Measurements from ENCODE around the gene CSRP1.

Gene CSRP1

DNA sequence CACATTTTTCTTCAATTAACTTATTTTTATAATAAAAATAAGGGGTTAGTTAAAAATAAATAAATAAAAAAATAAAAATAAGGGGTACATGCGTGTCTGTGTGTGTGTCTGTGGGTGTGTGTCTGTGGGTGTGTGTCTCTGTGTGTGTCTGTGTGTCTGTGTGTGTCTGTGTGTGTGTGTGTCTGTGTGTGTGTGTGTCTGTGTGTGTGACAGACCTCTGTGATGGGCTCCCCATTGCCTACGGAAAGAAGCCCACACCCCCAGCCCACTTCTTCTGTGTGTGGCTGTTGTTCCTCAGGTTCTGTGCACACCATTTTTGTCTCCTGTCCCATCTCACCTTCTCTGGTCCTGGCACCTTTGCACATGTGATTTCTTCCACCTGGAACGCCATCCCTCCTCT, 47.9 kb downstream of the CSRP1 start:
- Histone ChIP-seq H3K9me3 (no peaks in the 10 kb centered on the region), H3K36me3 (no peaks in the 10 kb centered on the region), H3K4me1 (no peaks in the 10 kb centered on the region), H3K4me3 (ENCODE audit: low read depth, low read length) (no peak overlapping the region), H3K27me3 (no peaks in the 10 kb centered on the region)
- DNase-seq: no peak
- TF ChIP-seq, protein P1, sequence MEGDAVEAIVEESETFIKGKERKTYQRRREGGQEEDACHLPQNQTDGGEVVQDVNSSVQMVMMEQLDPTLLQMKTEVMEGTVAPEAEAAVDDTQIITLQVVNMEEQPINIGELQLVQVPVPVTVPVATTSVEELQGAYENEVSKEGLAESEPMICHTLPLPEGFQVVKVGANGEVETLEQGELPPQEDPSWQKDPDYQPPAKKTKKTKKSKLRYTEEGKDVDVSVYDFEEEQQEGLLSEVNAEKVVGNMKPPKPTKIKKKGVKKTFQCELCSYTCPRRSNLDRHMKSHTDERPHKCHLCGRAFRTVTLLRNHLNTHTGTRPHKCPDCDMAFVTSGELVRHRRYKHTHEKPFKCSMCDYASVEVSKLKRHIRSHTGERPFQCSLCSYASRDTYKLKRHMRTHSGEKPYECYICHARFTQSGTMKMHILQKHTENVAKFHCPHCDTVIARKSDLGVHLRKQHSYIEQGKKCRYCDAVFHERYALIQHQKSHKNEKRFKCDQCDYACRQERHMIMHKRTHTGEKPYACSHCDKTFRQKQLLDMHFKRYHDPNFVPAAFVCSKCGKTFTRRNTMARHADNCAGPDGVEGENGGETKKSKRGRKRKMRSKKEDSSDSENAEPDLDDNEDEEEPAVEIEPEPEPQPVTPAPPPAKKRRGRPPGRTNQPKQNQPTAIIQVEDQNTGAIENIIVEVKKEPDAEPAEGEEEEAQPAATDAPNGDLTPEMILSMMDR (IDR thresholded peaks at IDR 0.05; ENCODE audit: low read depth, low read length): no peak

DNA sequence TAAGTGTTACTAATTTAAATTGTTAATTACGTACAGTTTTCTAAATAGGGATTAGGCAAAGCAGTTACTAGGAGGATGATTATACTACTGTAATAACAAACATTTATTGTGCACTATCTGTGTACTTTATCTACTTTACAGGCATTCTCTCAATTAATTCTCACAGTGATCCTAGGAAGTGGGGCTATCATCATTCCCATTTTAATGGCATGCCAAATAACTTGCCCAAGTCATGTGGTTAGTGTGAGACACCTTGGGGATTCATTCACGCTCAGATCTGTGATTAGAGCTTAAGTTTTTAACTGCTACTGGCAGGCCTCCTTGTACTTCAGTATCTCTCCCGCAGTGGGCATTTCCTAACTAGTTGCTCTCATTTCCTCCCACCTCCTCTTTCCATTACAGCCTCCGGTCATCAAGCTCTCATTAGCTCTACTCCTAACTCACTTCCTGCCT, 49.4 kb downstream of the CSRP1 start:
- TF ChIP-seq, protein P1 (IDR thresholded peaks at IDR 0.05; ENCODE audit: low read depth, low read length): no peak
- Histone ChIP-seq H3K4me3 (ENCODE audit: low read depth, low read length) (no peak overlapping the region), H3K4me1 (no peaks in the 10 kb centered on the region), H3K36me3 (no peaks in the 10 kb centered on the region), H3K27me3 (no peaks in the 10 kb centered on the region), H3K9me3 (no peaks in the 10 kb centered on the region)
- DNase-seq: no peak

DNA sequence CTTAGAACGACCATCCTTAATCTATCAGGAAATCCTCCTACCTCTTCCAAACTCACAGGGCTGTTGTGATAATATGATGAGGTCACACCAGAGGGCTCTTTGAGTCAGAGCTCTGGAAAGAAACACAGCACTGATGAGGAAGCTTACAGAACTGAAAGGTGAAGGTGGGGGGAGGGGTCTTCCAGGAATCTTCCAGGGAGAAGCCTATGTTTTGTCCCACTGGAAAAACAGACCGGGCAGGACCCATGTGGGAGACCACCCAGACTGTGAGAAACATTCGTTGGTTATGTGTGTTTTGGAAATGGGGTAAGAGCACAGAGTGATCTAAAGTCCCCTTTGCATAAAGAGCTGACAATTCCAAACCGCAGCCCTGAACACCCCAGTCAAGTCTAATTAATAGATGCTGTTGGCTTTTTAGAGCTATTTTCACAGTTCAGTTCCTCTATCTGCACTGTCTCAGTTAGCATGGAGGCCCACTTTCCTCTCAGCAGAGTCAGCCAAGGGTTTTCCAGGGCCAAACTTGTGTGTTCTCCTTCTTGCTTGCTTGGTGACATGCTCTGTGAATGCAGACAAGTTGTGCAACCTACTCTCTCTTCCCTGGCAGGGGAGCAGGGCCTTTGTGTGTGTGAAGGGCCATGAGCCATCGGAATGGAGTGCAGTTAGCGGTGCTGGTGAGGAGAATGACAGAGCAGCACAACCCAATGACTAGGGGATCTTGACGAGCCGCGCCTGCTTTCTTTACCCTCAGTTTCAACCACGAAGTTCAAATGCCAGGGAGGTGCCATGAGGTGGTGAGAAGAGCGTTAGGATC, 50.2 kb downstream of the CSRP1 start:
- Histone ChIP-seq H3K4me3 (ENCODE audit: low read depth, low read length) (no peak overlapping the region), H3K4me1 (no peaks in the 10 kb centered on the region), H3K27me3 (no peaks in the 10 kb centered on the region), H3K36me3 (no peaks in the 10 kb centered on the region), H3K9me3 (no peaks in the 10 kb centered on the region)
- TF ChIP-seq, protein P1 (IDR thresholded peaks at IDR 0.05; ENCODE audit: low read depth, low read length): no peak
- no peak for DNase-seq

DNA sequence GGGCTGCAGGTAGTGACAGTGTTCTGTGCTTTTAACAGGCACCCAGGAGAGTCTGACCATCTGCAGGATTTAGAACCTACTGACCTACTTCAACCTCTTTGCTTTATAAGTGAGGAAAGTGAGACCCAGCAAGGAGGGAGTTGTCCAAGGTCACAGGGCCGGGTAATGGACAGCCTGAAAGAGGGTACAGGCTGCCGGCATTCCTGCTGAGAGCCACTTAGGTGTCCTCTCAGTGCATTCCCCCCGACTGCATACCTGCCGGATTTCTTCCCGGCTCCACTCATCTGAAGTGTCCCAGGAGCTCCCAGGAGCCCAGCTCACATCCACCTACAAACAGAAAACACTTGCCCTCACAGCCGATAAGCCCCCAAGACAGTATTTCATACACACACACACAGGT, 51.8 kb downstream of the CSRP1 start:
- peaks cover 3% of the 10 kb centered on the region; the same call in 1 of the 2 replicates for H3K4me1 ChIP-seq

DNA sequence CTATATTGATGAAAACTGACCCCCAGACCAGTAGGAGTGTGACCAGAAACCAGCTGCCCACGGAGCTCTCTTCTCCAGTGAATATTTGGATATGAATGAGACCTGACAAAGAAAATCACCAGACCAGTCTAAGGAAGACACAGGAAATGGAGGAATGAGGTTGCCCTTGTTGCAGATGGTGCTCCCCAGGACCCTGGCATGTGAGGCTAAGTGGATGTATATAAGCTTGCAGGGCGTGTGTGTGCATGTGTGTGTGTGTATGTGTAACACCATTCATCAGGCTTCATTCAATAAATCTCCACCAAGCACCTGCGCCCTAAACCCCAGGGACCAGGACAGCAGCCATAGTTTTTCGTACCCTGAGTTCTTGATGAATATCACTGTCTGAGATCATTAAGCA, 52.3 kb downstream of the CSRP1 start:
- no peak overlapping the region for H3K4me3 ChIP-seq (ENCODE audit: low read depth, low read length)

More for the DNA sequence above, 51.8 kb downstream of the CSRP1 start:
- DNase-seq: no peak
- no peak overlapping the region for H3K4me3 ChIP-seq (ENCODE audit: low read depth, low read length)
- TF ChIP-seq, protein P1 (IDR thresholded peaks at IDR 0.05; ENCODE audit: low read depth, low read length): no peak
- no peaks in the 10 kb centered on the region for H3K27me3 ChIP-seq
- H3K36me3 ChIP-seq: no peaks in the 10 kb centered on the region
- no peaks in the 10 kb centered on the region for H3K9me3 ChIP-seq

More for the DNA sequence above, 52.3 kb downstream of the CSRP1 start:
- Histone ChIP-seq H3K9me3 (no peaks in the 10 kb centered on the region), H3K4me1 (peaks cover 3% of the 10 kb centered on the region; the same call in 1 of the 2 replicates), H3K36me3 (no peaks in the 10 kb centered on the region), H3K27me3 (no peaks in the 10 kb centered on the region)
- no peak for DNase-seq
- TF ChIP-seq, protein P1 (IDR thresholded peaks at IDR 0.05; ENCODE audit: low read depth, low read length): no peak
